Cerebellar nuclear complex (tissue), 1 donor: ENCODE measurements around the gene SKAP2.

ENCODE experiments used
- DNase-seq, 2 experiments: peaks; one replicate each; lab custom pipeline; 2025; lab: John Stamatoyannopoulos, UW

The SKAP2 gene

DNA sequence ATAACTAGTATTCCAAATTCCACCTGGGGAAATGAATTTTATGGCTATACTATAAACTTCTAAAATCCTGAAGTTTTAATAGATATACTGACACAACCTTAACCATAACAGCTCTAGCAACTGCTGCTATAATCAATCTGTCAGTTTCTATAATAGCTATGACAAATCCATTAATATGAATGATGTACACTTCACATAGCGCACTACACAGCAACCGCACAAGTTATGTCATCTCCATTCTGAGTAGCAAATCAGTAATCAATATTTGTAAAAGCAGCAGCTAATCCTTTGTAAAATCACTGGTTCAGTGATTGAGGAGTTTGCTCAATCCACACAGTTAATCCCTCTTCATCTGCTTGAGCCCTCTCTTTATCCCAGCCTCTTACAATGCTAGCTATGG lies 105.3 kb downstream of the SKAP2 start:
- no peak for DNase-seq

DNA sequence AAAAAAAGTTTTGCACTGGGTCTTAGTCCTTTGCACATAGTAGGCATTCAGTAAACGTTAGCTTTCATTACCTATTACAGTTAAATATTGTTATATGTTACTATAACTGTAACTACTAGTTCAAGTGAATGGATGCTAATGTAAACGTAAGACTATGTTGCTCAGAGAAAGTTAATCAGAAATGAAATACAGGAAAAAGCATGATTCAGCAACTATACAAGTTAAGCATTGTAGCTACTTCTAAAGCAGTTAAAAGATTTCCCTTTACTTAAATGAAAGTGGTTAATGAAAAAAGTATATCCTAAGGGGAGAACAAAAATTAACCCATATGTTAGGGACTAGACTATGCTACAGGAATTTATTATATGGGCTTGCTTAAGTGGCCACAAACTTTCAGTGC lies 121.2 kb downstream of the SKAP2 start:
- DNase-seq: no peak

DNA sequence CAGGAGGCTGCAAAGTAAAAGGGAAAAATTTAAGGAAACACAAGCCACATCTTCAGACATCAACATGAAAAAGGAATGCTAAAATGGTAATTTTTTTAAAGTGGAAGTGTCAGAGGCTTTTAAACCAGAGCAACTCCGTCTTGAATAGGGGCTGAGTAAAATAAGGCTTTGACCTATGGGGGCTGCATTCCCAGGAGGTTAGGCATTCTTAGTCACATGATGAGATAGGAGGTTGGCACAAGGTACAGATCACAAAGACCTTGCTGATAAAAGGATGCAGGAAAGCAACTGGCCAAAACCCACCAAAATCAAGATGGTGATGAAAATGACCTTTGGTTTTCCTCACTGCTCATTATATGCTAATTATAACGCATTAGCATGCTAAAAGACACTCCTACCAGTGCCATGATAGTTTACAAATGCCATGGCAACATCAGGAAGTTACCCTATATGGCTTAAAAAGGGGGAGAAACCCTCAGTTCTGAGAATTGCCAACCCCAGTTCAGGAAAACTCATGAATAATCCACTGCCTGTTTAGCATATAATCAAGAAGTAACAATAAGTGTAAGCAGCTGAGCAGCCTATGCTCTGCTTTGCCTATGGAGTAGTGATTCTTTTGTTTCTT lies 128.3 kb downstream of the SKAP2 start:
- no peak for DNase-seq

DNA sequence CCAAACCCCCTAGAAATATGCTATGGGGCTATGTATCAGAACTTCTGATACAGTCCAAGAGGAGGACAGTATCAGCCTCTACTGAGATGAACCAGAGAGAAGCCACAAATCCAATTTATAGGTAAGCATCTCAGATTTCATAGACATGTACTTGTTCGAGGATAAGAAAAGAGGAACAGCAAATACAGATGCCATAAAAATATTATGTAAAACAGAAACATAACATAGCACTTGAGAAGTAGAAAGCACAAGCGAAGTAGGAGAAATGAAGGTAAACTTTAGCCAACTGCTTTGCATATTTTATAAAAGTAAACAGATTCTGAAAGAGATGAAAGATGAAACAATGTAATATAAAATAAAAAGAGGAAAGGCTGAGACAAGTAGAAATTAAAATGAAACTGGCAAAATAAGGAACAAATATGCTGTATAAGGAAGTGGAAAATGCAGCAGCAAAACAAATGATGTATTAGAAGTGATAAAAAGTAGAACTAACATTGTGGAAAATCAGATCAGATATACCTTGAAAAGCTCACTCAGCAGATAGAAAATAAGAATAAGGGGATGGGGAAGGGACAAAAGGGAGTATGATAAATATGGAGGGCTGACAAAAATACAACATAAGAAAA lies 135.1 kb downstream of the SKAP2 start:
- no peak for DNase-seq

DNA sequence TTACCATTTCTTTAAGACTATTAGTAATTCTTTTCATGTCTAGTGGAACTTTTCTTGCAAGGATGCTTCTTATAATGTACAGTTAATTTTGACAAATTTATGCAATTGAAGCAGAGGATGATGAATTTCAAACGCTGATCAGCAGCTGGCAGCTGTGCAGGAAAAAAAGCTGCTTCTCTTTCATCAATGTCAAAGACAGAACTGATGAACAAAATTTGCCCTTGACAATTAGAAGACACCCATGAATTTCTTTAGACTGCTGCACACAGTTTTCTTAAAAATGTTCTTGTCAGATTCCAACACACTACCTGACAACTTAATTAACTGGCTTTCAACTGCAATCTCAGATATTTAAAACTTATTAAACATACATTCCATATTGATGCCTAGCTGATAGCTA lies 138.3 kb downstream of the SKAP2 start:
- no peak for DNase-seq

DNA sequence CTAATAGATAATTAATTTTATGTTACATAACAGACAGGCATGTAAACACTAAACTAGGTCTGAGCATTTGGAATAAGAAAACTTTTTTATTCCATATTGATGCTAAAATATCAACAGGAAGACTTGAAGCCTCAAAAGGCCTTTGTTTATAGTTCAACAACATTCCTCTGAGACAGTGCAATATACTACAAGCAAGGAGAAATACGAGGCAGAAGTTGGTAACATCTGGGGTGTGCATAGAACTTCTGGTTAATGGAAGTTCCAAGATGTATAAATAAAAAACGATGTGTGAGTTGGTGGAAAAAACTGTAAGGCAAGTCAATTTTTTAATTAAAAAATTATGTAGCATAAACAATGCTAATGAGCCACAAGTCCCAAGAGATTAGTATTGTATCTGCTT lies 139.6 kb downstream of the SKAP2 start:
- DNase-seq: no peak

DNA sequence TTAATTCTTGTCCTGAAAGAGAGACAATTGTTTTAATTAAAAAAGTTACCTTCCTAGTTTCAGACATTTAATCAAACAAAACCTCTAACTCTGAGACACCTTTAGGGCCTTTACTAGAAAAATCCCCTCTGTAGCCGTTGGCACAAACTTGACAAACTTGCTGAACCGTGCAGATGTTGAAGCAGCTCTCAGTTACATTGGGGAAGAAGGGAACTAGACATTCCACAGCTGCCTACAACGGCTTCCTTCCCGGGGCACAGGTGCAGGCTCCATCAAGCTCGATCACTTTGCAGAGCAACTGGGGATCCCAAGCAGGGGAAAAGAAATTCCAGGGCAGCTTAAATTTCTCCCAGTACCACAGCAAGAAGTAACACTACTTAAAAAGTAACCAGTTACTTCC lies 141.3 kb downstream of the SKAP2 start:
- no peak for DNase-seq

DNA sequence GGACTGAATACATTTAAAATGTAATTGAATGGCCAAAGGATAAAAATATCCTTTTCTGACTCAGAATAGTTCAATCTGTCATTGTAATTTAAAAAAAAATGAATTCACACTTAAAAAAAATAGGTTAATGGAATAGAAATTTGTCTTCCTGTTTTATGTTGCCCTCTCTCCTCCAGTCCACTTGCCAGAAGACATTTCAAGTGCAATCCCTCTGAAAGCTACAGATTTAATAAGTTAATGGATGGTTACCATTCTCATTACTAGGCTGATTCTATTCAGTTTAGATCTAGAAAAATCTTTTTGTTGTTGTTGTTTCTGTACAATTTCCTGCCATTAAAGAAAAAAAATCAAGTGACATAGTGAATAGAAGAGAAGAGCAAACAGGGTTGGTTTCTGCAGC lies 142.9 kb downstream of the SKAP2 start:
- DNase-seq: no peak

DNA sequence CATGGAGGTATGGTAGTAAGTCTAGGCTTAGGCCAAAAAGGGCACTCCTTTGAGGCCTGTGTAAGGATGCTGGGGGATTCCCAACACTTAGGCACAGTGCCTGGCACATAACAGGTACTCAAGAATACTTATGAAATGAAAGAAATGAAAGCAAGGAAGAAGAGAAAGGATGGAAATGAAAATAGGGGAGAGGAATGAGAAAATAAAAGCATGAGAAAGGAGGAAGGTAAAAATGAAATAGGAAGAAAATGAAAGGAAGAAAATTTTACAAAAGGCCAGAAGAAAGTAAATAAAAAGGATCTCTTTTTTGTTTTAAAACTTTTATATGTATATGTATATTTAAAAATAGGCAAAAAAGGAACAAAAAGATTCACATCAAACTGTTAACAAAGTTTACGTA lies 146.3 kb downstream of the SKAP2 start:
- DNase-seq: no peak

DNA sequence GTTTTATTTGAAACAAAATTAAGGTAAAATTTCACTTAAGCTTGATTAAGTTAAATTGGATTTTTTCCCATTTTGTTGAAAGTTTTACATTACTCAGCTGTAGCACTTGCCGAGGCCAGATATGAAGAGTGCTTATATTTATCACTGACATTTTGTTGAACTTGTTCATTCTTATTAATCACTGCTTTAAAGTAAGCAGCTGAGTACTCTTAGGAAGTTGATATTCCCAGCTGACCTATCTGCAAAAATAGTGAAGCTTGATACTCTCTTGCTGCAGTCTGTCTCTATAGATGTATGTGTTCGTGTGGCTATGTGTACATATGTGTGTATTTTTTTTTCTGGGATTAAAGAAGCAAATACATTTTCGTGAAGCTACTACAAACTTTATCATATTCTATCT lies 150.0 kb downstream of the SKAP2 start:
- no peak for DNase-seq

DNA sequence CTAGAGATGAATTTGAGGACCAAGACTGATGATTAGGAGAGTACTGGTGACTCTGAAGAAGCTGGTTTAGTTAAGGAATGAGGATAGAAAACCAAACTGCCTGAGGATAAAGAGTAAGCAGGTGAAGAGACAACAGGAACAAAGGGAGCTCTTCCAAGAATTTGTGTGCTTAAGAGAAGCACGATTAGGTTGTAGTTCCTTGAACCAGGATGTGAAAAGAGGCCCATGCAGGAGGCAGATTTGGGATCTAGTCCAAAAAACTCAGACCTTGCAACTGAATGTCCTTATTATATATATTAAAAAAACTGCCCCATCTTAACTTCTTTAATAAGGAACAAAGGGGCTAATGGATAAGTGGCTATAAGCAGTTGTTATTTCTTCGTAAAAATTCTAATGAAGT lies 150.4 kb downstream of the SKAP2 start:
- DNase-seq: no peak

DNA sequence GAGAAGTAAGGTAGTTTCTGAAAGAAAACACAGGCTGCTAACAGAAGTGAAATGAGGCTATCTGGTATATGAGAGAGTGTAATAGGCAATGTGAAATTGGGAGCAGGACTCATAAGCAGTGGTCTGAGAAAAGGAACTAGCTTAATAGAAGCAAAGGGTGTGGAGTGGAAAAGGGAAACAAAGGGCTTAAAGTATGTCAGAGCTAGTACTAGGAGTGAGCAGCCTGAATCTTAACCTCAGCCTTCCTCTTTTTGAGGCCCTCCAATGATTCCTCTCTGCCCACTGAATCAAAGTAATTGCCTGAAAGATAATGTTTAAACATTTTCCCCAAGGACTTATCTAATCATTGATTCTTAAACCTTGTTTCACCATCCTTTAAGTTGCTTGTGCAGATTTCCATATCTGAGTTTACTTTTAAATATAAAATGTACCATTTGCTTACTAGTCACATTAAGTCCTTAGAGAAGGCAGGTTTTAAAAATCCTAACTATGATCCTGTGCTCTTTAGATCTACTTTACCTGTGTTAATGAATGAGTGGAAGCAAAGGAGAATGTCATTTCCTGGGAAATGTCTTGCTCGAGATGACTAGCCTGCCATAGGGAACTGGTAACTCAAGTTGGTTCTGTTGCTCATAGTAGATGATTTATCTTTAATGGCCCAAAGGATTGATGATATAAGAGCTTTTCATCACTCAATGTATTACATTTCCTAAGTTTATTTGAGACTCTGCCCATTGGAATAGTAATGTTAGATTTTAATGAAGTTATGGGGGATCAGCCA lies 155.0 kb downstream of the SKAP2 start:
- no peak for DNase-seq

DNA sequence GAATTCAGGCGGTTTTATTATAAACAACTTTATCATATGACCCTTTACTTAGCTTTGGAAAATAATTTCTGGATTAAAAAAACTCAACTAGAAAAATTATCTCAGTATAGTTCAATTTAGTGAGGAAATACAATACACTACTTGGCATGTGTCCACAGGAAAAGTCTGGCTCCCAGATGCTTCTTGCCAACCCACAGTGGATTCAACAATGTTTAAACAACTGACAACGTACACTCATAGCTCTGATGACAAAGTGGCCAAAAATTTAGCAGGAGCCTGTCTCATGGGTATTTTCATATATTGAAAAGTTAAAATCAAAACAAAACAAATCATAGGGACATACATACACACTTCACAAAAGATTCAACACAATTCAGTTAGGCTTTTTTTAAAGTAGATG lies 158.8 kb downstream of the SKAP2 start:
- DNase-seq: no peak

DNA sequence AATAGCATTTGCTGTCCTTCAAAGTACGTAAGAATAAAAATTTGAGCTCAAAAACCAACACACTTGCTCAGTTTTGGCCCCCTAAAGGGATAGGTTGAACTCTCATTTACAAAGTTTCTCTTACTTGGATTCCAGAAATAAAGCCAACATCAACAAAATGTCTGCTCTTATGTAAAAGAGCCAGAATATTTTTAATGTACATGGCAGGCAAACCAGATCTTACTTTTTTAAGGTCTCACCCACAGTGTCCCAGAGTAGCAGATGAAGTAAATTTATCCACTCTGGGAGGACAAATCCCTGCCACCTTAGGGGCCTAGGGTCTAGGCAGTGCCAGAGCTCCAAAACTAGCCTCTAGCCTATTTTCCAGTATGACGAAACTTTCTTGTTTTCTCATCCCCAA lies 159.6 kb downstream of the SKAP2 start:
- no peak for DNase-seq

DNA sequence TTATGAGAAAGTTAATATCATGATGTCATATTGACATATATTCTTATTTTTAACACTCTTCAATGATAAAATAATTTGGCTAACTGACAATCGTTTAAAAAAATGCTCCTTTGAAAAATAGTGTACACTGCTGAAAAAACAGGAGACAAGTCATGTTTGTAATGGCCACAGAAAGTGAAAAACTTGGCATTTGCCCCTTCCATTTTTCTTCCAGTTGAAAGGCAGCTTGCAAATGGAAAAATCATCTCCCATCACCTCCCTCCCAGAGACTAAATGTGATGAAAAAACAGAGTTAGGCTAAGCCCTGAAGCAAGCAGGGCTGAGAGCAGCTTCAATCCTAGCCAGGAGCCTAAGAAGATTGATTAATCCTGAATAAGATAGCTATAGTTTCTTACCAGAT lies 160.4 kb downstream of the SKAP2 start:
- DNase-seq: no peak

DNA sequence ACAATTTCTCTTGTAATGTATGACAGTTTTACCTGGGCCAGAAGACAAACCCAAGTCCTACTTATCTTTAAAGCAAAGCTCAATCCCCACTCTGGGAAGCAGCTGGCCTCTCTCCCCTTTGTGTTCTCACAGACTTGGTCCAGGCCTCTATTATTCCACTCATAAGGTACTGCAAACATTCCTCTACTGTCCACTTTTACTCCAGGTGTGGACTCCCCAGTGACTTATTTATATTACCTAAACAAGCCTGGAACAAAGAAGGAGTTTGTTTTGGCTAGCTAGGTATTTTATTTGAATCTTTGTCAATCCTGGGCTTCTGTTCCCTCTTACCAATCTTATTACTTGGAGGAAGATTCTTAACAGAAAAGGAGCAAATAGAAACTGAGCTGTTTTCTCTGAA lies 163.5 kb downstream of the SKAP2 start:
- no peak for DNase-seq

DNA sequence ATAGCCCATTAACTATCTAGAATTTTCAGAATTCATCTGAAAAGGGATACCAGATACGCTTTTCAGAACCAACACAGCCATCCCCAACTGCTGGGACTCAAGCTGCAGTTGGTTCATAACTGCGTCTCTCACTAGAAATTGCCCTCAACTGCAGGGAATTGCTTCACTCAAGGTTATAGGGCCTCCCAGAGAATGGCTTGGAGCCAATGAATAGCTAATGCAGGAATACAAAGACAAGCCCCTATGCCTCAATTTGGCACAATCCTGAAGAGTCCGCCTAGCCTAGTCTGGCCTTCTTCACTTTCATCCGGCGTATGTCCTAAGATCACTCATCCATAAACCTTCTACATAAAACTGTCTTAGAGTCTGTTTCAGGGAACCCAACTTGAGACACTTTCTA lies 164.0 kb downstream of the SKAP2 start:
- no peak for DNase-seq

DNA sequence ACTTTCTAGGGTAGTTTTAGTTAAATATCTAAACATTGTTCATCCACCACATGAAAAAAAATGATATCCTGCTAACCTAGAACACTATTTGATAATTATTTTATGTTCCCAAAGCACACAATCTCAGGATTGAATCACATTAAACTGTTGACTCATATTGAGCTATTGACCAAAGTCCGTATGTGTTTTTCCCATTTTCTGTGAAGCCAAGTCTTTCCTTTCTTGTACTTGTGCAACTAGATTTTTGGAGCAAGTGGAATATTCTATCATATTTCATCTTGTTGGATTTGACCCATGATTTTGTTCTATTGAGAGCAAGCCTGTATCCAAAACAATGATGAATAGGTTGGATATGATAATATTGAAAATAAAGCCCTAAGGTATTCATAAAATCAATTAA lies 164.6 kb downstream of the SKAP2 start:
- DNase-seq: no peak

DNA sequence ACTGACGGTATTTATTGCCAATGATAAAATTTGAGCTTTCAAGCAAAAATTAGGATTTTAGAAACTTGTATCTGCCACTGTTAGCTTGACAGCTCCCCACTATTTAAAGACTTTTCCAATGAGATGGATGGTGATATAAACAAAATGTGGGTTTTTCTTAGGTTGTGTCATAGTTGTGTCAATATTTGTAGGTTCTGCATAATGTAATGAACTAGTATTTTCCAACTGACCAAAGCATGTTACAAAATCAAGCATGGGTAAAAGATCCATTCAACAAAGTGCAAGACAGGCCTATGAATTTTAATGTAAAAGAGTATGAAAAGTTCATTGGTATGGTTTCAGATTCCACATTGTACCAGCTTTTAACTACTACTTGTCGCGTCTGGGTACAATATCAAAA lies 165.6 kb downstream of the SKAP2 start:
- DNase-seq: no peak

DNA sequence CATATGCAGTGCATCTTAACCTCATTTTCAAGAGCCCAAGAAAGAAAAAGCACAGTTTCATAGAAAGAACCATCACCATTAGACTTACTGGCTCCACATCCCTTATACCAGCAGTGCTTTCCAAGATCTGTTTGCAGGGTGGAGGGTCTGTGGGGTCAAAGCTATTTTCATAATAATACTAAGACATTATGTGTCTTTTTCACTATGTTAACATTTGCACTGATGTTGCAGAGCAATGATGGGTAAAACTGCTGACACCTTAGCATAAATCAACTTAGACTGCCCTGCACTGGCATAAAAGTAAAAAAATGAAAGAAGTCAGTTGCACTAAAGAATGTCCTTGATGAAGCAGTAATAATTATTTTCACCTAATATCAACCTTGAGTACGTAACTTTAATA lies 166.2 kb downstream of the SKAP2 start:
- DNase-seq: no peak

DNA sequence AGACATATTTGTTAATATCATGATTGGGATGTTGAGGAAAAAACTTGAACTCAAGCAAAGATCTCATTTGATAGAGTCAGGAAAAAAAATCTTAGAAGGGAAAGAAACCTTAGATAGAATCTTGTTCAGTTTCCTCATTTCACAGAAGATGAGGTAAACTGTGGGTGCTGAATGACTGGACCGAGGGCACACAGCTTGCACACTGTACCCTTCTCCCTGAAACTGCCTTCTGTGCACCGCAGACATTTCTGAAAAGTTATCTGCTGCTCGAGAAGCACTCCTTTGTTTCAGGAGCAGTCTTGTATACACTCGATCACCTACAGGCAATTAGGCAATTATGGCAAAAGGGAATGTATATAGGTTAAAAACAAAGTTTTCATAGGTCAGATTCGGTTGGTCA lies 167.4 kb downstream of the SKAP2 start:
- DNase-seq: no peak

DNA sequence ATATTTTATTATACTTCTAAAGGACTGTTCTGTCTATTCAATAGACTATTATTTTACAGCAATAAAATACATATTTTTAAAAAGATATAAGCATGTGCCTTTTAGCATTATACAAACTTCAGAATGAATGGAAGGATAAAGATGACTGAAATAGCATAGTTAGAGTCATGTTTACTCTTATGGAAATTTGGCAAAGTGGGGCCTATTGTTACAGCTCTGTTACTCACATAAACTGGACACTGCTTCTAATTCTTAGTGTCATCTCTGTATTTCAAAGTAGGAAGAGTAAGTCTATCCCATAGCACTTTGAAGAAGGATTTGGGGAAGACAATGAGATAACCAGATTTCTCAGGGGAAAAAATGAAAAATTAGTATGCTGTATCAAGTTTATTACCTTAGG lies 168.2 kb downstream of the SKAP2 start:
- DNase-seq: no peak

DNA sequence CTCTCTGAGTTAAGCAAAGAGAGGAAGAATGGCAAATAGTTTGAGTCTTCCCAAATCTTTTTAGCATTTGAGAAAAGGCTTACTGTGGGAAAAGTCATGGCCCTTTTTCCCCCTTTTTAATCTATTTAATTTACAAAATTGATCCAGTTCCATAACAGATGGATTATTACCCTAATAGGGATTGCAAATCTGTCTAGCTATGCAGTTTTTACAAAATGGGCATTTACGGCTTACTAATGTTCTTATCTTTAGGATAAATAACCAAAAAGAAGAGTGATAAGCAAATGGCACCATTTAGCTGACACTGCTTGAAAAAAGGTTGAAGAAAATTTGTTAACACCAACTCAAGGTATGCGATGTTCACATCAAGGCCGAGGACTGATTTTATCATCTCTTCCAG lies 169.7 kb downstream of the SKAP2 start:
- DNase-seq: no peak

DNA sequence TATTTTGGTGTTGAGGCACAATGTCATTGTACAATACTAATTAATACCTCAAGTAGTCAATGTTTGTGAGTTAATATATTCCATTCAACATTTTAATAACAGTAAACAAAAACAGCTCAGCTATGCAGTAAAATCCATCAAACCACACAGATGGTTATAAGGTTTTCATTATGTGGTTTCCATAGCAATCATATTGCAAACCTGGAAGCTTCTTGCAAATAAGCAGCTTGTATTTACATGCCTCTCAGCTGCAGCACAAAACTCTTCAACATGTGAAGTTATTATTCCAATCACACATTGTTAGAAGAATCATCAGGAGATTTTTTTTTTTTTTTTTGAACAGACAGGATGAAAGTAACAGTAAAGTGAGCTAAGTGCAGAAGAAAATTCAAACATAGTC lies 170.2 kb downstream of the SKAP2 start:
- no peak for DNase-seq
